Endometrial microvascular endothelial cells (primary cell): ENCODE measurements around the gene DVL3. TPM values are rescaled to one million over a fixed set of nuclear protein-coding genes. Genes with fewer than 3 reads are reported as not detected.
"Not testable (repeated sequence)": the region's sequence is repeated elsewhere in the genome, so short reads cannot be mapped to it uniquely, and the experiment has no call there.

Source experiments
- in situ Hi-C: cut with HindIII; loops from 2 replicates; pipeline ENCODE4 v1.10.0; 2017; ENCODE audit warnings: low sequenced_read_pairs, low pct_unique_long_range_greater_than_20kb; ENCODE audit errors: inconsistent ontology term
- total RNA-seq: library from RNA; depleted of rRNA; stranded (reverse); fragments of >200 nt; gene quantifications from one replicate; pipeline ENCODE4 v1.2.3, GENCODE V29; 2015; ENCODE audit errors: inconsistent ontology term

Gene DVL3
- total RNA-seq, 1 donor from 2014 or later = 27.2 TPM

DNA sequence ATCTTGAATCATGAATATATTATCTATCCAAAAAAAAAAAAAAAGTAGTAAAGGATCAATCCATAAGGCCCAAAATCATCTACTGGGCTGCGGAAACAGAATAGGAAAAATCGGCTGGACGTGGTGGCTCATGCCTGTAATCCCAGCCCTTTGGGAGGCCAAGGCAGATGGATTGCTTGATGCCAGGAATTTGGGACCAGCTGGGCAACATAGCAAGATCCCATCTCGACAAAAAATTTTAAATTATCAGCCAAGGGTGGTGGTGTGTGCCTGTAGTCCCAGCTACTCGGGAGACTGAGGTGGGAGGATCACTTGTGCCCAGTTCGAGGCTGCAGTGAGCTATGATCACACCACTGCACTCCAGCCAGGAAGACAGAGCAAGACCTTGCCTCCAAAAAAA lies 6.1 kb upstream of the DVL3 start:
- in situ Hi-C loops = no loop called here

DNA sequence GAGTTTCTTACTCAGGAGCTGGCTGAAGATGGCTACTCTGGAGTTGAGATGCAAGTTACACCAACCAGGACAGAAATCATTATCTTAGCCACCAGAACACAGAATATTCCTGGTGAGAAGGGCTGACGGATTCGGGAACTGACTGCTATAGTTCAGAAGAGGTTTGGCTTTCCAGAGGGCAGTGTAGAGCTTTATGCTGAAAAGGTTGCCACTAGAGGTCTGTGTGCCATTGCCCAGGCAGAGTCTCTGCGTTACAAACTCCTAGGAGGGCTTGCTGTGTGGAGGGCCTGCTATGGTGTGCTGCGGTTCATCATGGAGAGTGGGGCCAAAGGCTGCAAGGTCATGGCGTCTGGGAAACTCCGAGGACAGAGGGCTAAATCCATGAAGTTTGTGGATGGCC lies 5.4 kb upstream of the DVL3 start:
- in situ Hi-C loops = not testable (repeated sequence)

DNA sequence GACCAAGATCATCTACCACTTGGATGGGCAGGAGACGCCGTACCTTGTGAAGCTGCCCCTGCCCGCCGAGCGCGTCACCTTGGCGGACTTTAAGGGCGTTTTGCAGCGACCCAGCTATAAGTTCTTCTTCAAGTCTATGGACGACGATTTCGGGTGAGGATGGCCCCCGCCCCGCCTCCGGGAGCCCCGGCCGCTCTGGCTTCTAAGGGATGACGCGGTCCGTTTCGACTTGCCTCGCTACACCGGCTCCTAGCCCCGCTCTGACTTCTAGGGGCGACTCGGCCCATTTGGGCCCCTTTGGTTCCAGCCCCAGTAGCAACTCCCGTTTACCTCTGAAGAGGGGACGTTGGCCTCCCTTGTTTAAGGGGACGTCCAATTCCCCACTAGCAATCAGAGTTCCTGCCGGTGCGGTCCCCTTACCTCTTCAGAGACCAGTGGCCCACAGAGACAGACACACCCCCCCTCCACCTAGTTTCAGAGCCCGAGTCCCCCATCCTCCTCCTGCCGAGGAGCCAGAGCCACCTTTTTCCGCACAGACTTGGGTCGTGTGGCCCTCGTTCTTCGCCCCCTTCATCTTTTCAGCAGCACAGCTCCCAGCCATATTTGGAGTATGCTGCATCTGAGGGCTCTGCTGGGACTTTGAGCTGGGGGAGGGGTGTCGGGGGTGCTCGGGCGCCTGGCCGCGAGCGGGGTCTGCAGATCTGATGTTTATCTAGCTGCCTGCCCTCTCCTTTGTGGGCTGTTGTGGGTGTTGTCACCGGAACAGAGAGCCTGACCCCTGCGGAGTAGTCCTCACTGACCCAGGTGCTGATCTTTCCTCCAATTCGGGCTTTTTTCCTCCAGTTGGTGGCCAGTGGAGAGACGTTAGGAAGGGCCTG lies 706 bp downstream of the DVL3 start:
- in situ Hi-C loops = no loop called here

DNA sequence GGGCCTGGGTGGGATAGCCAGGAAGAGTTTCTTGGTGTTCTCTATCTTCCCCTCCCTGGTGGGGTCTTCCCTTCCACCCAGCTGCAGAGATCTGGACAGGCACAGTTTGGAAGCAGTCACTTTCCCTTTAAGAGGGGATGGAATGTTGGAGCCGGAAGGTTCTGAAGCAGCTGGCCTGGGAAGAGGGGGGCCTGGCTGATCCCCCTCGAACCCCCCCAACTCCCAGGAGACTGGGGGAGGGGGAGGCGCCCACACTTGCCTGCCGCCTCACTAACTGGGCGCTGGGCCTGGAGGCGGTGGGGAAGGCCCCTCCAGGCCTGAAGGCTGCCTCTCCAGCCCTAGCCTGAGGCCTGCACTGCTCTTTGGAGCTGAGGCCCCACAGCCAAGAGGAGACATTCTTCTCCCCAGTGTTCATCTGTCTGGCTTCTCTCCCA lies 1.4 kb downstream of the DVL3 start:
- in situ Hi-C loops = no loop called here

DNA sequence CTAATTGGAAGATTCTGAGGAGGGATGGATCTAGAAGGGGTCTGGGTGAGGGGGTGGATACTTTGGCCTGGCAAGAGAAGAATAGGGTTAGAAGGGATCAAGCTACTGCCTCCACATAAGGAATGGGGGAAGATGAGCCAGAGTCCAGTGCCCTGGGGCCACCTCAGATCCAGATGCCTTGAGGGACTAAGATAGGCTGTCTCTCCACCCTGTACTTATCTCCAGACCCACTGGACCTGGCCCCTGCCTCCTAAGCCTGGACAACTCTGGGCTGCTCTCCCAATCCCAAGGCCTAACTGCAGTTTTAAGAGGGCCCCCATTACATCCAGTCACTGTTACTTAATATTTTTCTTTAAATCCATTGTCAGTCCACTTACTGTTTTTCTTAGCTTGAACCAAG lies 2.0 kb downstream of the DVL3 start:
- in situ Hi-C loops = no loop called here

DNA sequence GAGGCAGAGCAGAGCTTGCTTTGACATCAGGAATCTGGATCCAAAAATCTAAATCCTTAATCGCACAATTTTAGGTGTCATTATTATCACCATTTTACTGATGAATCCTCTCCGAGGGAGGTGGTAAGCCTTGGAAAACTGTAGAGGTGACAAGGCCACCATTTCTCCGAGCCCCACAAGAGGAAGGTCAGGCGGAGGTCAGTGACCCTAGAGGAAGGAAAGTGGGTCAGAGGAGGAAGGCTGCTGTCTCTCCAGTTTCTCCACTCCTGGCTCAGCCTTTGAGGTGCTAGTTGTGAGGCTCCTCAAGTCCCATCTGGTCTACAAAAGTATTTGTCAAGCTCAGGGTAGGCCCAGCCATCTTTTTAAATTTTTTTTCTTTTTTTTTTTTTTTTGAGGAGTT lies 3.2 kb downstream of the DVL3 start:
- in situ Hi-C loops = no loop called here

DNA sequence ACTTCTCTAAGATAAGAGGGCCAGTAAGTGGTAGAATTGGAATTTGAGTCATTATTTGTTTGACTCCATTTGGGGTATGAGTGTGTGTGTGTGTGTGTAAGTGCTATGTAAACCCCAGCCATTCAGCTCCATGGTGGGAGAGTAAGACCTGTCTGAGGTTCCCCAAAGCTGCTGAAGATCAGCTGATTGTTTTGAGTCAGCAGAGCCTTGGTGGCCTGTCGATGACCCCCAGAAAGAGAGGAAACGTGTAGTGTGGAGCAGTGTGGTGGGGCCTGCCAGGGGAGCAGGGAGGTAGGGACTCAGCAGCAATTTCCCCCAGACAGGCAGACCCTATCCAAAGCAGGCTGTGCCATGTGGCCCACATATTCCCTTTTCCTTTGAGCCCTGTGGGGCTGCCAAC lies 5.3 kb downstream of the DVL3 start:
- in situ Hi-C loops = no loop called here

DNA sequence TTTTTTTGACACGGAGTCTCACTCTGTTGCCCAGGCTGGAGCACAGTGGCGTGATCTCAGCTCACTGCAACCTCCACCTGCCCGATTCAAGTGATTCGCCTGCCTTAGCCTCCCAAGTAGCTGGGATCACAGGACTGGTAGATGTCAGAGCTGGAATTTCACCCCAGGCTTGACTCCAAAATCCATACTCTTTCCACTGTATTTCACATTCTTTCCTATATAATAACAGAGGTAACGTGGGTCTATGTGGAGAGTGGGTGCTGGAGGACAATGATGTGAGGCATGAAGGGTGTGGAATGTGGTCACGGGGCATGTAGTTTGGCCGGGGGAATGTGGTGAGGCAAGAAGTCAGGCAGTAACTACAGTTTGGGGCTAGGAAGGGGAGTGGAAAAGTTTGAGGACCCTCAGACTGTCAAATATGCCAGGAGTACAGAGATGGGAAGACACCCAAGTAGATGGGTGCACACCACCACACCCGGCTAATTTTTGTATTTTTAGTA lies 7.4 kb downstream of the DVL3 start:
- in situ Hi-C loops = not testable (repeated sequence)

DNA sequence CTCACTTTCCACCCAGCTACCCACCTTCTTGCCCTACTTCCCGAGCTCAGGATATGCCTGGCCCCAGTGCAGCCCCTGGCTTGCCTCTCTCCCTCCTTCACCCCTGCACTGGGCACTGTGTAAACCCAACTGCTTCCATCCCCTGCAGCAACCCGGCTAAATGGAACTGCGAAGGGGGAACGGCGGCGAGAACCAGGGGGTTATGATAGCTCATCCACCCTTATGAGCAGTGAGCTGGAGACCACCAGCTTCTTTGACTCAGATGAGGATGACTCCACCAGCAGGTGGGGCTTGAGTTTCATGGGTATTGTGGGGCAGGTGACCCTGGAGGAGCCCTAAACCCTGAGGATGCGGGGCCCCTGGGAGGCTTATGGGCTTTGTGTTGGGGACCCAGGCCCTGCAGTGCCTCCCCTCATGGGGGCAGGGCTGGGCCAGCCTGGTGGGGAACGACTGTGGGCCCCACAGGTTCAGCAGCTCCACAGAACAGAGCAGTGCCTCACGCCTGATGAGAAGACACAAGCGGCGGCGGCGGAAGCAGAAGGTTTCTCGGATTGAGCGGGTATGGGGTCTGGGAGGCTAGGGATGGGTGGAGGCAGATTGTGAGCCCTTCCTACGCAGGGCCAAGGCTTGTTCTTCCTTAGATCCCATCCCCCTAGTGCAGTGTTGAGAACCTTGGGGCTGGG lies 9.6 kb downstream of the DVL3 start:
- in situ Hi-C loops = no loop called here

DNA sequence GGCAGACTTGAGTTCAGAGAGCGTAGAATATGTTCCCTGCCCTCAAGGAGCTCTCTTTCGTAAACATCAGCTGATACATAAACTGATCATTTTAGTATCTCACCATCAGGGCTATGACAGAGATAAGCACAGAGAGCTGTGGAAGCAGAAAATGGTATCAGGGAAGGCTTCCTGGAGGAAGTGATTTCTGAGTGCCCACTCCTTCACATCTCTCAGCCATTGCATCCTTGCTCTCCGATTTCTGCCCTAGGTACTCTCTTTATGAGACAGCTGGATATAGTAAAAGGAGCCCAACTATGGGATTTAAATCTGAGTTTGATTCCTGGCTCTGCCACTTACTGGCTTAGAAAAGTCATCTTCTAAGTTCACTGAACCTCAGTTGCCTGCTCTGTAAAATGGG lies 10.4 kb downstream of the DVL3 start:
- in situ Hi-C loops = no loop called here

DNA sequence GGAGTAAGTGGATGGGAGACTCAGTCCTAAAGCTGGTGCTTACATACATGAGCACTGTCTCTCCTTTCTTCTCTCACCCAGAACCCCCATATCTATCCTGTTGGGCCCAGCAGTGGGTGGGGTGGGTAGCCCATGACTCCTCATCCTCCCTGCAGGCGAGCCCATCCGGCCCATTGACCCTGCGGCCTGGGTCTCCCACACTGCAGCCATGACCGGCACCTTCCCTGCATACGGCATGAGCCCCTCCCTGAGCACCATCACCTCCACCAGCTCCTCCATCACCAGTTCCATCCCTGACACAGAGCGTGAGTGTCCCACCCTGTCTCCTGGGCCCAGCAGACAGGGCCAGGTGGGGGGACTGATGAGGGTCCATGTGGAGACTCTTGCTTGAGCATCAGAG lies 11.5 kb downstream of the DVL3 start:
- in situ Hi-C loops = no loop called here

DNA sequence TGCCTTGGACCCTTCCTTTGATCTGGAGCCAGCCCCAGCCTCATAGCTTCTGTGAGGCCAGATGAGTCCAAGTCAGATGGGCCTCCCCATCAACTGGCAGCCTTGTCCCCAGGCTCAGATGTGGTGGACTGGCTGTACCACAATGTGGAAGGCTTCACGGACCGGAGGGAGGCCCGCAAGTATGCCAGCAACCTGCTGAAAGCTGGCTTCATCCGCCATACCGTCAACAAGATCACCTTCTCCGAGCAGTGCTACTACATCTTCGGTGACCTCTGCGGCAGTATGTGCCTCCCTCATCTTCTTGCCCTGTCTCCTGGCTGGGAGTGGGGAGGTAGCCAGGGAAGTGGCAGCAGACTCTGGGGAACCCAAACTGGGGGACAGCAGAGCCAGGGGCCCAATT lies 12.6 kb downstream of the DVL3 start:
- in situ Hi-C loops = no loop called here

DNA sequence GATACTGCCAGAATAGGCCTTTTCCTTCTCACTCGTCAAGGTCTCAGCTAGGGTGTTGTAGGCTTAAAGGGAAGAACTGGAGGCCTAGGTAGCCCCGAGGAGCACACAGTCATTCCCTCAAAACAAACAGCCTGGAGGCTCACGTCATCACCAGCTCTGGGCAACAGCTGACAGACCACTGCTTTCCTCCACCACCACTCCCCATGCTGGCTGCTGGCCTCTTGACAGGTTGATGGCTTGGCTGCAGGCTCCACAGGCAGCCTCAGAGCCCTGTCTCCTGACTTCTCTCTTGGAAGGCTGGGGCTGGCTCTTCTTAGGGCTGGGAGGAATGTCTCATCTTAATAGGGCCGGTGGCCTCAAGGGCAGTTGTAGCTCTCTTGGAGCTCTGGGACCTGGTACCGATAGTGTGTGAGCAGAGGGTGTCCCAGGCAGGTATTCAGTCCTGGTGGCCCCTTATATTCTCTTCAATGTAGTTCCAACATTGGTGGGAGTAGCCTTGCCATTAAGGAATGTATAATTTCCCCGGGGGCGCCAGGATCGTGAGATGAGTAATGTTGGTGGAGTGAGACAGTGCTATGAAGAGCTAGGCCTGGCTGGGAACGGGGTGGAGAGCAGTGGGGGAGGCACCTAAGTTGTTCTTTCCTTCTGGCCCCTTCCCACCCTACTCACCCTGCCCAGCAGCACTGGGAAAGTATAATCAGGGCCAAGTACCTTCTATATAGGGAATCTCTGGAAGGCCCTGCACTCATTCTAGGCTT lies 13.4 kb downstream of the DVL3 start:
- in situ Hi-C loops = no loop called here

DNA sequence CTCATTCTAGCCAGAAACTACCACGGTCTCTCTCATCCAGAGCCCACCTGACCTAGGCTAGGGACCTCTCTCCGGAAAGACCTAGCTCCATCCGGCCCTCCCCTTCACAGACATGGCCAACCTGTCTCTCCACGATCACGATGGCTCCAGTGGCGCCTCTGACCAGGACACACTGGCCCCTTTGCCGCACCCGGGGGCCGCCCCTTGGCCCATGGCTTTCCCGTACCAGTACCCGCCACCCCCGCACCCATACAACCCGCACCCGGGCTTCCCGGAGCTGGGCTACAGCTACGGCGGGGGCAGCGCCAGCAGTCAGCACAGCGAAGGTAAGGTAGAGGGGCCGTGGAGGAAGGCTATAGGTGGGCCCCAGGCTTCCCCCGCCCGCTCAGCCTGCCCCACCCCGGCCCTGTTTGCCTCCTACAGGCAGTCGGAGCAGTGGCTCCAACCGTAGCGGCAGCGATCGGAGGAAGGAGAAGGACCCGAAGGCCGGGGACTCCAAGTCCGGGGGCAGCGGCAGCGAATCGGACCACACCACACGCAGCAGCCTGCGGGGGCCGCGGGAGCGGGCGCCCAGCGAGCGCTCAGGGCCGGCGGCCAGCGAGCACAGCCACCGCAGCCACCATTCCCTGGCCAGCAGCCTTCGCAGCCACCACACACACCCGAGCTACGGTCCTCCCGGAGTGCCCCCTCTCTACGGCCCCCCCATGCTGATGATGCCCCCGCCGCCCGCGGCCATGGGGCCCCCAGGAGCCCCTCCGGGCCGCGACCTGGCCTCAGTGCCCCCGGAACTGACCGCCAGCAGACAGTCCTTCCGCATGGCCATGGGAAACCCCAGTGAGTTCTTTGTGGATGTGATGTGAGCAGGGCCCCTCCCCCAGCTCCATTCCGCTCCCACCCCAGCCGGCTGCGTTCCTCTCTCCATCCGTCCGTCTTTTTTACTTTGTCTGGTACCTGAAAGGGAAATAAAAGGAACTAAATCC lies 15.0 kb downstream of the DVL3 start:
- in situ Hi-C loops = no loop called here

DNA sequence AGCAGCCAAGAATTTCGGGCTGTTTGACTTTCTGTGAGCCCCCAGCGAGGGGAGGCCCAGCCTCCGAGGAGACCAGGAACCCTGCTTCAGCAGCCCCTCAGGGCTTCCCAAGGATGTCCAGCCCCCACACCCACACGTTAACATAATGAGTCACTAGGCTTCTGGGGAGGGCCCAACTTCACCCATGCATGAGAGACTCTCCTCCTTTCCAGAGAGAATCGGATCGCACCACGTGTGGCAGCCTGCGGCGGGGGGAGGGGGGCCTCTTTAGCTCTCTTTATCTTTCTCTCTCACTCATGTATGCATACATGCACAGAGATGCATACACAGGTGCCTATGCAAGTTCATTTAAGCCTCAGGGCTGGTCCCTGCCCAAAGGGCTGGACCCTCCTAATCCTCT lies 16.4 kb downstream of the DVL3 start:
- in situ Hi-C loops = no loop called here

DNA sequence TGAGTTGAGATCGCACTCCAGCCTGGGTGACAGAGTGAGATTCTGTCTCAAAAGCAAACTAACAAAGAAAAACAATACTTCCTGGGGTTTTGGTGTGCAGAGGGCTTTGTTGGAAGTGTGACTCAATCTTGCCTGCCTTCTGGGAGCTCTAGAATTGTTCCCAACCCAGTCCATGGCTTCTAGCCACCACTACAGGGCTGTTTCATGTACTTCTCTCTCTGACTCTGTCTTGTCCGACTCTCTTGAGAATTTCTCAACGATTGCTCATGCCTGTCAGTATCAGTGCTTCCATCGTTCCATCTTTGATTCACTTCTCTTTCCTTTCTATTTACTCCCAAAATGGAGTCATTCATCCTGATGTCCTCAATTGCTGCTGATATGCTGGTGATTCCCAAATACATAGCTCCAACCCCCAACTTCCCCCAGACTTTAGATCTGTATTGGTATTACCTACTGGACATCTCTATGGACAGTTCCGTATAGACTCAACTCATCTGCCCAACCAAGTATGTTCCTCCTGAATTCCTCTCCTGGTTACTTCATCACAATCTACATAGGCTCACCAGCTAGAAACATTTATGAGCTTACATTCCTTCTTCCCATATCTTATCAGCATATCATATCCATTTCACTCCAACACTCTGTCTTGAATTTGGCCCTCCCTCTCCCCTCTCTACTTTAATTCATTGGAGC lies 17.6 kb downstream of the DVL3 start:
- in situ Hi-C loops = no loop called here

DNA sequence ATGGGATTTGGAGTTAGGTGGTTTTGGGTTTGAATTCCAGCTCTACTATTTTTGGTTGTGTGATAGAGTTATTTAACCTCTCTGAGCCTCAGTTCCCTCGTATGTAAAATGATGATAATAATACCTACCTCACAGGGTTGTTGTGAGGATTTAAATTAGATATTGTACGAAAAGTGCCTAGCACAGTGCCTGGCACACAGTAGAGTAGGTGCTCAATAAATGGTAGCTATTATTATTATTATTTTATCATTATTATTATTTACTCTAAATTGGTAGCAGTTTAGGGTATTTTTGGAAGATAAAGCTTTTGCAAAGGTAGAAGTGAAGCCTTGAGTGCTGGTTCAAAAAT lies 18.2 kb downstream of the DVL3 start:
- in situ Hi-C loops = no loop called here

DNA sequence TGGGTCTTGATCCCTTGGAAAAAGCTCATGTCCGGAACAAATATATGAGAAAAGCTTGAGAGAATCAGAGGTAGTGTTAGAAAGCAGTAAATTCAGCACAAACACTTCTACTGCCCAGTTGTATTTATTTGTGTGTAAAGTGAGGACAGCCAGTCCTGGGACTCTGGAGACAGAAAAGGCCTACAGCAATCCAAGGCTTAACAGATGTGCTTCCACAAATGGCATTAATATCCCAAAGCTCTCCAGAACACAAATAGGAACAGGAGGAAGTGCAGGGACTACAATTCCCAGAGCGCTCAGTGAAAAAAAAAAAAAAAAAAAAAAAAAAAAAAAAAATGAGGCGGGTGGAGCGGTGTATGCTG lies 19.1 kb downstream of the DVL3 start:
- in situ Hi-C loops = no loop called here
